Panc1 (cell line): Measurements from ENCODE around the gene UQCC5. TPM values are rescaled to one million over a fixed set of nuclear protein-coding genes. Genes with fewer than 3 reads are reported as not detected.

Experiments used
- ATAC-seq: fragments of 200-7000 bp; cut with Tn5 transposase; 2 replicates; pipeline ENCODE4 v1.9.1; 2020; ENCODE audit warnings: mild to moderate bottlenecking, moderate library complexity
- BruUV-seq: library from RNA; stranded (reverse); fragments of 400-500 nt; replicated peaks from 2 replicates; lab custom pipeline; 2021; lab: Mats Ljungman, UMichigan
- CTCF ChIA-PET: fragments of 300-600 bp; sonication (Branson Sonifier 250); formaldehyde crosslinking; loops from one replicate; lab custom pipeline; 2022; ENCODE audit warnings: antibody characterized with exemption; lab: Charles Lee
- POLR2A ChIA-PET: fragments of 300-600 bp; sonication (Branson Sonifier 250); formaldehyde crosslinking; loops from one replicate; lab custom pipeline; 2022; ENCODE audit warnings: antibody characterized with exemption; lab: Charles Lee
- DNase-seq: peaks from one replicate; pipeline ENCODE4 v3.0.0-alpha.2; 2010; ENCODE audit warnings: low read depth, low spot score
- H3K27ac ChIP-seq: 2 replicates; pipeline ENCODE4 v1.5.1; 2011; ENCODE audit warnings: mild to moderate bottlenecking, low read length, inconsistent platforms
- H3K27me3 ChIP-seq: fragments of 200-500 bp; sonication (Bioruptor generic); 2 replicates; pipeline ENCODE4 v1.6.0; 2014; ENCODE audit warnings: low read length, inconsistent platforms; ENCODE audit not compliant: control insufficient read depth, insufficient read depth
- H3K36me3 ChIP-seq: fragments of 200-500 bp; sonication (Bioruptor generic); 2 replicates; pipeline ENCODE4 v1.5.1; 2014; ENCODE audit warnings: inconsistent platforms, mild to moderate bottlenecking, low read length, moderate library complexity; ENCODE audit not compliant: control insufficient read depth, insufficient read depth
- H3K4me1 ChIP-seq: 2 replicates; pipeline ENCODE4 v1.5.1; 2011; ENCODE audit warnings: inconsistent platforms, mild to moderate bottlenecking, low read length, moderate library complexity; ENCODE audit not compliant: control insufficient read depth, insufficient read depth
- H3K4me3 ChIP-seq, 2 experiments: 2 replicates each; pipeline ENCODE4 v1.5.1; 2011 to 2012; ENCODE audit warnings: low read depth in 2 of 2, low read length in 2 of 2, mild to moderate bottlenecking in 2 of 2, inconsistent platforms in 1 of 2, moderate library complexity in 1 of 2
- H3K9me3 ChIP-seq: fragments of 200-500 bp; sonication (Bioruptor generic); 2 replicates; pipeline ENCODE4 v1.5.1; 2014; ENCODE audit warnings: low read depth, mild to moderate bottlenecking, inconsistent platforms, low read length, moderate library complexity; ENCODE audit not compliant: control insufficient read depth, insufficient read depth
- CTCF ChIP-seq: fragments of 450-650 bp; IDR thresholded peaks from 2 replicates; pipeline ENCODE4 v1.5.1; 2017; ENCODE audit warnings: mild to moderate bottlenecking
- POLR2AphosphoS5 ChIP-seq: IDR thresholded peaks from 2 replicates; pipeline ENCODE4 v1.6.1; 2012; ENCODE audit warnings: mild to moderate bottlenecking, low read depth, low read length, moderate library complexity
- SIN3A ChIP-seq: IDR thresholded peaks from 2 replicates; pipeline ENCODE4 v1.6.1; 2012; ENCODE audit warnings: low read depth, mild to moderate bottlenecking, low read length, moderate library complexity, borderline replicate concordance; ENCODE audit not compliant: insufficient read depth
- TCF7L2 ChIP-seq: IDR thresholded peaks from 2 replicates; pipeline ENCODE4 v1.6.1; 2011; ENCODE audit warnings: mild to moderate bottlenecking, low read depth, low read length, inconsistent platforms
- in situ Hi-C: cut with HindIII; loops from 2 replicates; pipeline ENCODE4 v1.10.0; 2016; ENCODE audit warnings: low sequenced_read_pairs, low pct_unique_long_range_greater_than_20kb
- intact Hi-C: fragments of 100-400 bp; cut with micrococcal nuclease; formaldehyde crosslinking; loops from one replicate; pipeline ENCODE4 v1.10.0; 2022; ENCODE audit not compliant: unreplicated experiment
- total RNA-seq: library from RNA; stranded (reverse); gene quantifications from one replicate; pipeline ENCODE4 v1.2.1, GENCODE V29; 2021; ENCODE audit not compliant: unreplicated experiment
- TF ChIP-seq, protein P1 (sequence below), 2 experiments: IDR thresholded peaks; 2 replicates each; pipeline ENCODE4 v1.6.1; 2011 to 2012; ENCODE audit warnings: low read depth in 2 of 2, control low read depth in 1 of 2, low read length in 1 of 2, mild to moderate bottlenecking in 1 of 2, moderate library complexity in 1 of 2; ENCODE audit not compliant: insufficient read depth in 1 of 2

Gene UQCC5
- total RNA-seq, 1 experiment from 2014 or later, result 27.3 TPM

DNA sequence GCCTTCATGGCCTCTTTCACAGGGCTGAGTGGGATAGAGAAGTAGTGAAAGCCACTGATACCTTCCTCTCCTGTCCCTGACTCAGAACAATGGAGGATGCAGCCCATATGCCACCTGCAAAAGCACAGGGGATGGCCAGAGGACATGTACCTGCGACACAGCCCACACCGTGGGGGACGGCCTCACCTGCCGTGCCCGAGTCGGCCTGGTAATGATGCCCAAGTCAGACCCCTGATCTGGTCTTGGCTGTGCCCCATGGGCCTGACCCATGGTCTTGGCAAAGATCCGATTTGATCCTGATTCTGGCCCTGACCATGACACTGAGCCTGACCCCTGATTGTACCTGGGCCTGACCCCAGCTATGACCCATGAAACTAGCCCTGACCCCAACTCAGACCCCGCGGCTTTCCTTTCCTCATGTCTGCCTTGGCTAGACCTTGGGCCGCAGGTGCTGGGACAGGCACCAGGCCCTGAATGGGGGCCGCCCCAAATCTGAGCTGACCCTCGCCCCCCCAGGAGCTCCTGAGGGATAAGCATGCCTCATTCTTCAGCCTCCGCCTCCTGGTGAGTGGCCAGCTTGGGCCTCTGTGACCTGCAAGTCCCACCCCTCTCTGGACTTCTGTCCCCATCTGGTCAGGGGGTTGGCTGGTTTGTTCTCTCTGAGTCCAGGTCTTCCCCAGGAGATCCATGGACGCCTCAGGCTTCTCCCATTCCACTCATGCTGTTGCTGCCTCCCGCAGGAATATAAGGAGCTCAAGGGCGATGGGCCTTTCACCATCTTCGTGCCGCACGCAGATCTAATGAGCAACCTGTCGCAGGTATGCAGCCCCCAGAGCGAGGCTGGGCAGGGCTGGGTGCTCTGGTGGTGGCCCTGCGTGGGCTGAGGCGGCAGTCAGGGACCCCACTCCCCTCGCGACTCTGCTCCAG, 18.3 kb upstream of the UQCC5 start:
- TF ChIP-seq POLR2AphosphoS5 (no peak), SIN3A (no peak), CTCF (no peak), TCF7L2 (no peak)
- TF ChIP-seq, protein P1, sequence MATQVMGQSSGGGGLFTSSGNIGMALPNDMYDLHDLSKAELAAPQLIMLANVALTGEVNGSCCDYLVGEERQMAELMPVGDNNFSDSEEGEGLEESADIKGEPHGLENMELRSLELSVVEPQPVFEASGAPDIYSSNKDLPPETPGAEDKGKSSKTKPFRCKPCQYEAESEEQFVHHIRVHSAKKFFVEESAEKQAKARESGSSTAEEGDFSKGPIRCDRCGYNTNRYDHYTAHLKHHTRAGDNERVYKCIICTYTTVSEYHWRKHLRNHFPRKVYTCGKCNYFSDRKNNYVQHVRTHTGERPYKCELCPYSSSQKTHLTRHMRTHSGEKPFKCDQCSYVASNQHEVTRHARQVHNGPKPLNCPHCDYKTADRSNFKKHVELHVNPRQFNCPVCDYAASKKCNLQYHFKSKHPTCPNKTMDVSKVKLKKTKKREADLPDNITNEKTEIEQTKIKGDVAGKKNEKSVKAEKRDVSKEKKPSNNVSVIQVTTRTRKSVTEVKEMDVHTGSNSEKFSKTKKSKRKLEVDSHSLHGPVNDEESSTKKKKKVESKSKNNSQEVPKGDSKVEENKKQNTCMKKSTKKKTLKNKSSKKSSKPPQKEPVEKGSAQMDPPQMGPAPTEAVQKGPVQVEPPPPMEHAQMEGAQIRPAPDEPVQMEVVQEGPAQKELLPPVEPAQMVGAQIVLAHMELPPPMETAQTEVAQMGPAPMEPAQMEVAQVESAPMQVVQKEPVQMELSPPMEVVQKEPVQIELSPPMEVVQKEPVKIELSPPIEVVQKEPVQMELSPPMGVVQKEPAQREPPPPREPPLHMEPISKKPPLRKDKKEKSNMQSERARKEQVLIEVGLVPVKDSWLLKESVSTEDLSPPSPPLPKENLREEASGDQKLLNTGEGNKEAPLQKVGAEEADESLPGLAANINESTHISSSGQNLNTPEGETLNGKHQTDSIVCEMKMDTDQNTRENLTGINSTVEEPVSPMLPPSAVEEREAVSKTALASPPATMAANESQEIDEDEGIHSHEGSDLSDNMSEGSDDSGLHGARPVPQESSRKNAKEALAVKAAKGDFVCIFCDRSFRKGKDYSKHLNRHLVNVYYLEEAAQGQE (IDR thresholded peaks at IDR 0.05; ENCODE audit: insufficient read depth in 1 of 2, low read depth in 2 of 2, low read length in 1 of 2), result no peak
- CTCF ChIA-PET, result no interaction called here
- H3K4me1 ChIP-seq, result no peaks in the 10 kb centered on the region
- H3K27ac ChIP-seq, result no peak overlapping the region
- ATAC-seq, result no peak
- H3K4me3 ChIP-seq, result no peak overlapping the region
- no TSS peak for BruUV-seq
- H3K36me3 ChIP-seq, result no peaks in the 10 kb centered on the region
- in situ Hi-C loops, result no loop called here
- POLR2A ChIA-PET, result interaction anchor here (0.6 kb wide), 1 partner anchor 651 kb away, joined by 4 read pairs; no protein-coding TSS in a partner anchor
- no peaks in the 10 kb centered on the region for H3K9me3 ChIP-seq
- intact Hi-C loops, result no loop called here
- H3K27me3 ChIP-seq, result no peaks in the 10 kb centered on the region
- no peak for DNase-seq

DNA sequence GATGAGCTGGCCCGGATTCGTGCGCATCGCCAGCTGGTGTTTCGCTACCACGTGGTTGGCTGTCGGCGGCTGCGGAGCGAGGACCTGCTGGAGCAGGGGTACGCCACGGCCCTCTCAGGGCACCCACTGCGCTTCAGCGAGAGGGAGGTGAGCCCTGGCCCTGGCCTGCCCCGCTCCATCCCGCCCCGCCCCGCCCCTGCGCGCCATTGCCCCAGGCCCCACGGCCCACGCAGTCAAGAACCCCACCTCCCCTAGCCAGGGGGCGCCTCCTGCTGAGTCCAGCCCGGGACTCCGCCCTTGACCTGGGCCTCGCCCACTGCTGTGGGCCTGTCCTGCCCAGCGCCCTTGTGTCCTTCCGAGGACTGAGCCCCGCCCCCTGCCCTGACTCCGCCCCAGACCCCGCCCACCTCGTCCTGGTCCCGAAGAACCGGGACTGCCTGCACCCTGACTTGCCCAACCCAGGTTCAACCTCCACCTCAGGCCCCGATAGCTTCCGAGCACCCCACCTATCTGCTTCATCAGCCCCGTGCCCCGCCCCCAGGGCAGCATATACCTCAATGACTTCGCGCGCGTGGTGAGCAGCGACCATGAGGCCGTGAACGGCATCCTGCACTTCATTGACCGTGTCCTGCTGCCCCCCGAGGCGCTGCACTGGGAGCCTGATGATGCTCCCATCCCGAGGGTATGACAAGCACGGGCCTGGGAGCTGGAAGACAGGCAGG, 17.5 kb upstream of the UQCC5 start:
- Histone ChIP-seq H3K36me3 (no peaks in the 10 kb centered on the region), H3K9me3 (no peaks in the 10 kb centered on the region), H3K27ac (no peak overlapping the region), H3K4me3 (no peak overlapping the region), H3K27me3 (no peaks in the 10 kb centered on the region), H3K4me1 (no peaks in the 10 kb centered on the region)
- intact Hi-C loops (no loop called here), in situ Hi-C loops (no loop called here)
- DNase-seq, result no peak
- ATAC-seq, result peak; percentile 44
- BruUV-seq, result no TSS peak
- ChIA-PET CTCF (no interaction called here), POLR2A (interaction anchor here (0.6 kb wide), 1 partner anchor 650 kb away, joined by 4 read pairs; no protein-coding TSS in a partner anchor)
- TF ChIP-seq SIN3A (no peak), TCF7L2 (no peak), CTCF (no peak), POLR2AphosphoS5 (no peak)
- TF ChIP-seq, protein P1 (IDR thresholded peaks at IDR 0.05; ENCODE audit: insufficient read depth in 1 of 2, low read depth in 2 of 2, low read length in 1 of 2), result no peak
